GM12864 (cell line): ENCODE measurements around the gene ARHGAP33.
"Not testable (repeated sequence)": the region's sequence is repeated elsewhere in the genome, so short reads cannot be mapped to it uniquely, and the experiment has no call there.

Source experiments
- DNase-seq: peaks from one replicate; pipeline ENCODE4 v3.0.0-alpha.2; 2011; ENCODE audit warnings: low read depth
- H3K4me3 ChIP-seq: 2 replicates; pipeline ENCODE4 v1.5.1; 2011; ENCODE audit warnings: mild to moderate bottlenecking, low read depth, low read length, control low read depth
- TF ChIP-seq, protein P1 (sequence below): IDR thresholded peaks from 2 replicates; pipeline ENCODE4 v1.5.1; 2011; ENCODE audit warnings: low read depth, mild to moderate bottlenecking, moderate library complexity, low read length, control low read depth, inconsistent platforms; ENCODE audit errors: missing control alignments

Gene ARHGAP33

DNA sequence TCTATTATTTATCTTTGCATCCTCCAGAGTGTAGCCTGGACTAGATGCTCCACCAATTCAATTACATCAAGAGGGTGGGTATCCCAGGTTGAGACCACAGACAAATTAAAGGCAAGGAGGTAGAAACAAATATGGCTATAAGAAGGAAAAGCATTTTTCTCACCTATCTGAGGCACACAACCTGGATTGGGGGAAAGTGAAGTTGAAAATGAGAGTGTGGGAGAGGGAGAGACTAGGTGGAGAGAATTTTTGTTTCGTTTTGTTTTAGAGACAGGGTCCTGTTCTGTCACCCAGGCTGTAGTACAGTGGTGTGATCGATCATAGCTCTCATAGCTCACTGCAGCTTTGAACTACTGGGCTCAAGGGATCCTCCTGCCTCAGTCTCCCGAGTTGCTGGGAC is 43.1 kb downstream of the ARHGAP33 start:
- H3K4me3 ChIP-seq = no peak overlapping the region
- TF ChIP-seq, protein P1, sequence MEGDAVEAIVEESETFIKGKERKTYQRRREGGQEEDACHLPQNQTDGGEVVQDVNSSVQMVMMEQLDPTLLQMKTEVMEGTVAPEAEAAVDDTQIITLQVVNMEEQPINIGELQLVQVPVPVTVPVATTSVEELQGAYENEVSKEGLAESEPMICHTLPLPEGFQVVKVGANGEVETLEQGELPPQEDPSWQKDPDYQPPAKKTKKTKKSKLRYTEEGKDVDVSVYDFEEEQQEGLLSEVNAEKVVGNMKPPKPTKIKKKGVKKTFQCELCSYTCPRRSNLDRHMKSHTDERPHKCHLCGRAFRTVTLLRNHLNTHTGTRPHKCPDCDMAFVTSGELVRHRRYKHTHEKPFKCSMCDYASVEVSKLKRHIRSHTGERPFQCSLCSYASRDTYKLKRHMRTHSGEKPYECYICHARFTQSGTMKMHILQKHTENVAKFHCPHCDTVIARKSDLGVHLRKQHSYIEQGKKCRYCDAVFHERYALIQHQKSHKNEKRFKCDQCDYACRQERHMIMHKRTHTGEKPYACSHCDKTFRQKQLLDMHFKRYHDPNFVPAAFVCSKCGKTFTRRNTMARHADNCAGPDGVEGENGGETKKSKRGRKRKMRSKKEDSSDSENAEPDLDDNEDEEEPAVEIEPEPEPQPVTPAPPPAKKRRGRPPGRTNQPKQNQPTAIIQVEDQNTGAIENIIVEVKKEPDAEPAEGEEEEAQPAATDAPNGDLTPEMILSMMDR = no peak
- no peak for DNase-seq

DNA sequence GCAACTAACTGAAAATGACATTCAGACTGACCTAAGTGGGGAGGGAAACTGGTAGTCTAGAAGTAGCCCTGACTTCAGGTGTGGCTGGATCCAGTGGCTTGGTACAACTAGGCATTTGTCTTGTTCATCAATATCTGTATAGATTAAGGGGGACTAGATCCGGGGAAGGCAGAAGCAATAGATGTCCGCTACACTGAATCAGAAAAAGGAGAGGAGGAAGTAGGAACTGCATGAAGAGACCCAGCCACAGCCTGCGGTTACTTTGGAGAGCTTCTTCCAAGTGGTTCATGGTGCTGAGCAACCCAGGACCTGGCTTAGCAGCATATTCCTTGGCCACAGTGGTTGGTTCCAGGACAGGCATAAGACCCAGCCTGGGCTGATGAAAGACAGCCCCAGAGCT is 47.2 kb downstream of the ARHGAP33 start:
- no peak for DNase-seq
- TF ChIP-seq, protein P1 = no peak
- no peak overlapping the region for H3K4me3 ChIP-seq

DNA sequence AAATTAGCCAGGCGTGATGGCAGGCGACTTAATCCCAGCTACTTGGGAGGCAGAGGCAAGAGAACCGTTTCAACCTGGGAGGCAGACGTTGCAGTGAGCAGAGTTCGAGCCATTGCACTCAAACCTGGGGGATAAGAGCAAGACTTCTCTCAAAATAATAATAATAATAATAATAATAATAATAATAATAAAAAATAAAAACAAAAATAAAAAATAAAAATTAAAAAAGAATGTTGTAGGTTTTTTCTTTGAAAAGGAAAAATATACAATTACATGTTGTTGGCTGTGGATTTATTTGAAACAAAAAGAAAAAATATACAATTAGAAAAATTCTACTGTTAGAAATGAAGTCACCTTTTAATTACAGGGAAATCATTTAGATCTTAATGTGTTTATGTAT is 48.8 kb downstream of the ARHGAP33 start:
- no peak for DNase-seq
- TF ChIP-seq, protein P1 = no peak
- H3K4me3 ChIP-seq = no peak overlapping the region

DNA sequence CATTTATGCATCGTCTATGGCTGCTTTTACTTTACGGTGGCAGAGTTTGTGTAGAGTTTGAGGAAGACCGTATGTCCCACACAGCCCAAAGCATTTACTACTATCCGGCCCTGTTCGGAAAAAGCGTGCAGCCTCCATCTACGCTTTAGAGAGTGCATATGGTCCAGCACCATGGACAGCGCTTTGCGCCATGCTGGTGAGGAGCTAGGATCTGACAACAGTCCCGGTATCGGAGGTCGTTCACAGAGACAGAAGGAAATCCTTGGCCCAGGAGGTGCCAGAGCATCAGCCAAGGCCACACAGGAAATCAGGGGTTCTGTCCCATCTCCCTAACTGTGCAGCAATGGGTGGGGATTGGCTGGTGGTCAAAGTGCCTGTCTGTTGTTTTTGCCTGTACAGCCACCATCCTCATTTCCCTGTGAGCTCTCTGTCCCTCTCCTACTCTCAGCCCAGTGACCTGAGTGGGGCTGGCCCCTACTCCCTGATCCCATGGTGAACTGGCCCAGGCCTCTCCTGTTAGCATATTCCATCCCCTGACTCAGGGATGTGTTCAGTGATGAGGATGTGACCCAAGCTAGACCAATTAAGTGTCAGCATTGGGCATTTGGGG is 53.4 kb downstream of the ARHGAP33 start:
- H3K4me3 ChIP-seq = no peak overlapping the region
- TF ChIP-seq, protein P1 = no peak
- no peak for DNase-seq

DNA sequence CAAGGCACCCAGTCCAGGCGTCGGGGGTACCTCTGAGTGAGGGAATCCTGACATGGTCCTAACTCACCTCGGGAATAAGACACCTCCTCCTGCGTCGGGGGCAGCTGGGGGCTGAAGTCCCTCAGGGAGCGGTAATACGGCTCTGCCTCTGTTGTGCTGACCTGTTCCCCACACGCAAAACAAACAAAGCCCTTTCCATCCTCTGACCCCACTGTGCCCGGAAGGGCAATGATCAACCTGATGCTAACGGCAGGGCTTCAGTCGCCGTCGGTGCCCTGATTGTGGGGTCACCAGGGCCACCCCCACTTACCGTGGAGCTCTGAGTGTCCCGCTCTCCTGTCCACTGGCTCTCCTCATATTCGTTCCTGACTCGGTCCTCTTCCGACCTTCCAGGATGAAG is 55.6 kb downstream of the ARHGAP33 start:
- DNase-seq = no peak
- TF ChIP-seq, protein P1 = no peak
- H3K4me3 ChIP-seq = no peak overlapping the region

DNA sequence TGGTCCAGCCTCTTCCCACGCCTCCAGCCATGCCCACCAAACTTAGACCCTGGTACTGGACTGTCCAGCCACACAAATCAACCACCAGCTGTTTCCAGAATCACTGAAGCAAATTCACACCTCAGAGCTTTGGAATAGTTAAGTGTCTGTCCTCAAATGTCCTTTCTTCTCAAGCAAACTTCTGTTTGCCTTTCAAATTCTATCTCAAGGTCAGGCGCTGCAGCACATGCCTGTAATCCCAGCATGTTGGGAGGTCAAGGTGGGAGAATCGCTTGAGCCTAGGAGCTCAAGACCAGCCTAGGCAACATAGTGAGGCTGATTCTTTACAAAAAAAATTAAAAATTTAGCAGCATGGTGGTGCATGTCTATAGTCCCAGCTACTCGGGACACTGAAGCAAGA is 56.7 kb downstream of the ARHGAP33 start:
- DNase-seq = no peak
- TF ChIP-seq, protein P1 = no peak
- H3K4me3 ChIP-seq = no peak overlapping the region

DNA sequence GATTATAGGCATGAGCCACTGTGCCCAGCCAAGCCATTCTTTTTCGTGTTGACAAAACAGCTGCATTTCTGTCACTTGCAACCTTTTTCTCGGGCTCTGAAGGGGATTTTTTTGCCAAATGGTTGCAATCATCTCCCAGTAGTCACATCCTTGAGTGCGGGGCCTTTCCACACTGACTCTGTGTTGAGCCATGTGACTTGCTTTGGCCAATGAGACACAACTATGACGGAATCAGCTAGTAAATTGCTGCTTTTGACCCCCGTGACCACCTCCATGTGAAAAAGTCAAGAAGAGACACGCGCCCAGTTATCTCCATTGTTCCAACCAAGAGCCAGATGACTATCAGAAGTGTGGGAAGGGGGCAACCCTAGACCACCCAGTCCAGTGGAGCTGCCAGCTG is 58.6 kb downstream of the ARHGAP33 start:
- H3K4me3 ChIP-seq = no peak overlapping the region
- DNase-seq = no peak
- TF ChIP-seq, protein P1 = no peak

DNA sequence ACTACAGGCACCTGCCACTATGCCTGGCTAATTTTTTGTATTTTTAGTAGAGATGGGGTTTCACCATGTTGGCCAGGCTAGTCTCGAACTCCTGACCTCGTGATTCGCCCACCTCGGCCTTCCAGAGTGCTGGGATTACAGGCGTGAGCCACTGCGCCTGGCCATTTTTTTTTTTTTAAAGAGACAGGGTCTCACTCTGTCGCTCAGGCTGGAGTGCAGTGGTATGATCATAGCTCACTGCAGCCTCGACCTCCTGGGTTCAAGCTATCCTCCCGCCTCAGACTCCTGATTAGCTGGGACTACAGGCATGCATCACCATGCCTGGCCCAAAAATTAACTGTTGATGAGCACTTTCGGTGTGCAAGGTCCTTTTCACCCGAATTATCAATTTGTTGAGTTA is 60.7 kb downstream of the ARHGAP33 start:
- not testable (repeated sequence) for H3K4me3 ChIP-seq, DNase-seq
